ENCODE measurements around the gene EIF2B2. TPM values are rescaled to one million over a fixed set of nuclear protein-coding genes. Genes with fewer than 3 reads are reported as not detected.
"Not testable (repeated sequence)": the region's sequence is repeated elsewhere in the genome, so short reads cannot be mapped to it uniquely, and the experiment has no call there.

EIF2B2 gene
- total RNA-seq, 2 donors from 2014 or later, result 27.4 to 44.3 TPM

GRCh38 chr14:74979029-74979428, 23.7 kb upstream of the EIF2B2 start:
- no peaks in the 10 kb centered on the region for H3K36me3 Mint-ChIP-seq (ENCODE audit: low read depth)
- ATAC-seq (replicated peaks), result no peak

GRCh38 chr14:74979442-74980397, 23.0 kb upstream of the EIF2B2 start:
- Mint-ChIP-seq H3K4me3 (no peak overlapping the region), H3K27me3 (no peaks in the 10 kb centered on the region), H3K9me3 (no peaks in the 10 kb centered on the region), H3K36me3 (ENCODE audit: low read depth) (no peaks in the 10 kb centered on the region), H3K4me1 (no peaks in the 10 kb centered on the region), H3K27ac (no peak overlapping the region)
- ATAC-seq (replicated peaks), result no peak

More at GRCh38 chr14:74979029-74979428, 23.7 kb upstream of the EIF2B2 start:
- H3K27ac Mint-ChIP-seq, result no peak overlapping the region
- H3K4me1 Mint-ChIP-seq, result no peaks in the 10 kb centered on the region
- H3K27me3 Mint-ChIP-seq, result no peaks in the 10 kb centered on the region
- H3K9me3 Mint-ChIP-seq, result no peaks in the 10 kb centered on the region
- H3K4me3 Mint-ChIP-seq, result no peak overlapping the region

GRCh38 chr14:74980398-74980730, 22.4 kb upstream of the EIF2B2 start:
- Mint-ChIP-seq H3K4me1 (no peaks in the 10 kb centered on the region), H3K27me3 (no peaks in the 10 kb centered on the region), H3K9me3 (no peaks in the 10 kb centered on the region), H3K27ac (no peak overlapping the region), H3K36me3 (ENCODE audit: low read depth) (no peaks in the 10 kb centered on the region), H3K4me3 (no peak overlapping the region)
- ATAC-seq (replicated peaks), result no peak

- Mint-ChIP-seq H3K9me3 (no peaks in the 10 kb centered on the region), H3K36me3 (ENCODE audit: low read depth) (no peaks in the 10 kb centered on the region), H3K4me3 (no peak overlapping the region), H3K27ac (no peak overlapping the region), H3K4me1 (no peaks in the 10 kb centered on the region), H3K27me3 (no peaks in the 10 kb centered on the region)
- ATAC-seq (replicated peaks), result no peak
These were observed 21.8 kb upstream of the EIF2B2 start for GRCh38 chr14:74980731-74981461.

GRCh38 chr14:74981462-74981782, 21.3 kb upstream of the EIF2B2 start:
- H3K27ac Mint-ChIP-seq, result no peak overlapping the region
- no peak overlapping the region for H3K4me3 Mint-ChIP-seq
- H3K27me3 Mint-ChIP-seq, result no peaks in the 10 kb centered on the region
- H3K36me3 Mint-ChIP-seq (ENCODE audit: low read depth), result no peaks in the 10 kb centered on the region
- no peaks in the 10 kb centered on the region for H3K4me1 Mint-ChIP-seq
- no peak for ATAC-seq (replicated peaks)
- H3K9me3 Mint-ChIP-seq, result no peaks in the 10 kb centered on the region

GRCh38 chr14:74981833-74982232, 20.9 kb upstream of the EIF2B2 start:
- no peaks in the 10 kb centered on the region for H3K36me3 Mint-ChIP-seq (ENCODE audit: low read depth)
- H3K27me3 Mint-ChIP-seq, result no peaks in the 10 kb centered on the region
- H3K27ac Mint-ChIP-seq, result no peak overlapping the region
- no peaks in the 10 kb centered on the region for H3K9me3 Mint-ChIP-seq
- no peak for ATAC-seq (replicated peaks)
- H3K4me1 Mint-ChIP-seq, result no peaks in the 10 kb centered on the region
- H3K4me3 Mint-ChIP-seq, result no peak overlapping the region

GRCh38 chr14:74982661-74983060, 20.1 kb upstream of the EIF2B2 start:
- Mint-ChIP-seq H3K4me3 (no peak overlapping the region), H3K36me3 (ENCODE audit: low read depth) (no peaks in the 10 kb centered on the region), H3K4me1 (no peaks in the 10 kb centered on the region), H3K27me3 (no peaks in the 10 kb centered on the region), H3K9me3 (no peaks in the 10 kb centered on the region), H3K27ac (peak overlapping the region; percentile 78)
- no peak for ATAC-seq (replicated peaks)

- Mint-ChIP-seq H3K27me3 (no peaks in the 10 kb centered on the region), H3K4me3 (no peak overlapping the region), H3K4me1 (no peaks in the 10 kb centered on the region), H3K36me3 (ENCODE audit: low read depth) (no peaks in the 10 kb centered on the region), H3K9me3 (no peaks in the 10 kb centered on the region), H3K27ac (peak overlapping the region; percentile 5)
- no peak for ATAC-seq (replicated peaks)
These were observed 19.4 kb upstream of the EIF2B2 start for GRCh38 chr14:74983343-74983742.

GRCh38 chr14:74984236-74985027, 18.3 kb upstream of the EIF2B2 start:
- no peak for ATAC-seq (replicated peaks)
- Mint-ChIP-seq H3K4me3 (no peak overlapping the region), H3K27me3 (no peaks in the 10 kb centered on the region), H3K36me3 (ENCODE audit: low read depth) (no peaks in the 10 kb centered on the region), H3K27ac (no peak overlapping the region), H3K9me3 (no peaks in the 10 kb centered on the region), H3K4me1 (no peaks in the 10 kb centered on the region)

GRCh38 chr14:74985028-74985310, 17.8 kb upstream of the EIF2B2 start:
- no peak overlapping the region for H3K4me3 Mint-ChIP-seq
- no peaks in the 10 kb centered on the region for H3K4me1 Mint-ChIP-seq
- no peaks in the 10 kb centered on the region for H3K36me3 Mint-ChIP-seq (ENCODE audit: low read depth)
- H3K27ac Mint-ChIP-seq, result no peak overlapping the region
- H3K27me3 Mint-ChIP-seq, result no peaks in the 10 kb centered on the region
- no peaks in the 10 kb centered on the region for H3K9me3 Mint-ChIP-seq
- no peak for ATAC-seq (replicated peaks)

GRCh38 chr14:74985806-74986205, 16.9 kb upstream of the EIF2B2 start:
- Mint-ChIP-seq H3K27ac (no peak overlapping the region), H3K4me3 (no peak overlapping the region), H3K9me3 (no peaks in the 10 kb centered on the region), H3K36me3 (ENCODE audit: low read depth) (no peaks in the 10 kb centered on the region), H3K4me1 (no peaks in the 10 kb centered on the region), H3K27me3 (no peaks in the 10 kb centered on the region)
- no peak for ATAC-seq (replicated peaks)

GRCh38 chr14:74988131-74988530, 14.6 kb upstream of the EIF2B2 start:
- H3K27ac Mint-ChIP-seq, result no peak overlapping the region
- H3K36me3 Mint-ChIP-seq (ENCODE audit: low read depth), result no peaks in the 10 kb centered on the region
- H3K9me3 Mint-ChIP-seq, result no peaks in the 10 kb centered on the region
- H3K4me3 Mint-ChIP-seq, result no peak overlapping the region
- no peaks in the 10 kb centered on the region for H3K4me1 Mint-ChIP-seq
- ATAC-seq (replicated peaks), result no peak
- H3K27me3 Mint-ChIP-seq, result no peaks in the 10 kb centered on the region

- Mint-ChIP-seq H3K4me3 (no peak overlapping the region), H3K4me1 (no peaks in the 10 kb centered on the region), H3K27me3 (no peaks in the 10 kb centered on the region), H3K36me3 (ENCODE audit: low read depth) (no peaks in the 10 kb centered on the region), H3K27ac (no peak overlapping the region), H3K9me3 (no peaks in the 10 kb centered on the region)
- ATAC-seq (replicated peaks), result no peak
These were observed 13.7 kb upstream of the EIF2B2 start for GRCh38 chr14:74988993-74989392.

- not testable (repeated sequence) for H3K4me1 Mint-ChIP-seq; H3K27me3 Mint-ChIP-seq; H3K9me3 Mint-ChIP-seq; H3K27ac Mint-ChIP-seq; ATAC-seq (replicated peaks); H3K4me3 Mint-ChIP-seq; H3K36me3 Mint-ChIP-seq (ENCODE audit: low read depth)
These were observed 8.5 kb upstream of the EIF2B2 start for GRCh38 chr14:74994182-74994581.

GRCh38 chr14:74995781-74996180, 6.9 kb upstream of the EIF2B2 start:
- not testable (repeated sequence) for H3K27me3 Mint-ChIP-seq; H3K27ac Mint-ChIP-seq; H3K4me3 Mint-ChIP-seq; ATAC-seq (replicated peaks); H3K9me3 Mint-ChIP-seq; H3K36me3 Mint-ChIP-seq (ENCODE audit: low read depth); H3K4me1 Mint-ChIP-seq
